Skeletal muscle satellite cell (primary cell): ENCODE results near the gene P2RY12.

ENCODE experiments used
- H3K27me3 ChIP-seq: 2 replicates; pipeline ENCODE4 v1.7.0; 2013; ENCODE audit warnings: low read length; ENCODE audit not compliant: control insufficient read depth, insufficient read depth
- H3K36me3 ChIP-seq: 2 replicates; pipeline ENCODE4 v1.7.0; 2013; ENCODE audit warnings: mild to moderate bottlenecking, control low read depth, low read length; ENCODE audit not compliant: insufficient read depth
- H3K4me1 ChIP-seq: 2 replicates; pipeline ENCODE4 v1.7.0; 2013; ENCODE audit warnings: low read length; ENCODE audit not compliant: control insufficient read depth, insufficient read depth
- H3K4me2 ChIP-seq: 2 replicates; pipeline ENCODE4 v1.7.0; 2013; ENCODE audit warnings: mild to moderate bottlenecking, low read length
- H3K4me3 ChIP-seq: 2 replicates; pipeline ENCODE4 v1.7.0; 2013; ENCODE audit warnings: low read length
- H3K9ac ChIP-seq: 2 replicates; pipeline ENCODE4 v1.7.0; 2013; ENCODE audit warnings: mild to moderate bottlenecking, low read depth, low read length, moderate library complexity
- H3K9me3 ChIP-seq: replicated peaks from 2 replicates; pipeline ENCODE4 v1.7.0; 2013; ENCODE audit warnings: mild to moderate bottlenecking, control low read depth, low read length

Gene P2RY12

DNA sequence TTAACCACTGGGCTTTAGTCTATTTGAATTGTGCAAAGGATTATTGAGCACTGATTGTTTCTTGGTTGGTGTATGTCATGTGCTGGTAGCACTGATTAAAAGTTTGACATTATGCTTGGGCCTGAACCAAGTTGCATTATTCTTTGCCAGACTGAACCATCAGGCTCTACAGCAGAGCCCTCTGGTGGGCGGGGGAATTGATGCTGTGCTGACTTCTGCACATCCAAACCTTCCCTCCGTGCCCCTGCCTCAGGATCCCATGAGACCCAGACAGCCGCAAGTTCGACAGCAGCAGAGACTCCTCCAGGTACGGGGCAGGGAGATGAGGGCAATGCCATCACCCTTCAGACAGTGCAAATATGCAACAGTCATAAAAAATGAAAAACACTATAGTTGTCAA is 28.4 kb upstream of the P2RY12 start:
- no peak overlapping the region for H3K4me2 ChIP-seq
- no peak overlapping the region for H3K4me3 ChIP-seq
- H3K27me3 ChIP-seq, result no peaks in the 10 kb centered on the region
- H3K9me3 ChIP-seq, result no peaks in the 10 kb centered on the region
- peaks cover 4% of the 10 kb centered on the region for H3K4me1 ChIP-seq
- no peaks in the 10 kb centered on the region for H3K36me3 ChIP-seq
- no peak overlapping the region for H3K9ac ChIP-seq

- H3K36me3 ChIP-seq, result no peaks in the 10 kb centered on the region
- no peak overlapping the region for H3K4me2 ChIP-seq
- H3K9me3 ChIP-seq, result no peaks in the 10 kb centered on the region
- H3K9ac ChIP-seq, result no peak overlapping the region
- no peak overlapping the region for H3K4me3 ChIP-seq
- H3K4me1 ChIP-seq, result peaks cover 4% of the 10 kb centered on the region
- H3K27me3 ChIP-seq, result no peaks in the 10 kb centered on the region
These were observed 26.5 kb upstream of the P2RY12 start for GRCh38 chr3:151410891-151411559.

DNA sequence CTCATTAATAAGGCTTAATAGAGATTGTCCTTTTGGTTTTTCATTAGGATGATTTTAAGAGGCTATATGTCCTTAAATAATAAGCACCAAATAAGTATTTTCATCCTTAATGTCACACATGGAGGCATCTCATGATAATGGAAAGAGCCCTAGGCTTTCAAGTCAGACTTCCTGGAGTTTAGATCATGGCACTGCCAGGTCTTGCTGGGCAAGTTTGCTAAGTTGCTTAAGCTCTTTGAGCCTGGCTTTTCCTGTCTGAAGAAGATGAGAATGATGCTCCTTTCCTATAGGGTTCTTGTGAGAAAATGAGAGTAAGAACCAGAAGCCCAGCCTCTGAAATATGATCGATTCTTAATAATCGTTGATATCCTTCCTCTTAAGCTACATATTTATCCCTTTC is 23.4 kb upstream of the P2RY12 start:
- Histone ChIP-seq H3K9ac (no peak overlapping the region), H3K4me2 (no peak overlapping the region), H3K9me3 (no peaks in the 10 kb centered on the region), H3K27me3 (no peaks in the 10 kb centered on the region), H3K36me3 (no peaks in the 10 kb centered on the region), H3K4me3 (no peak overlapping the region), H3K4me1 (peaks cover 22% of the 10 kb centered on the region)

DNA sequence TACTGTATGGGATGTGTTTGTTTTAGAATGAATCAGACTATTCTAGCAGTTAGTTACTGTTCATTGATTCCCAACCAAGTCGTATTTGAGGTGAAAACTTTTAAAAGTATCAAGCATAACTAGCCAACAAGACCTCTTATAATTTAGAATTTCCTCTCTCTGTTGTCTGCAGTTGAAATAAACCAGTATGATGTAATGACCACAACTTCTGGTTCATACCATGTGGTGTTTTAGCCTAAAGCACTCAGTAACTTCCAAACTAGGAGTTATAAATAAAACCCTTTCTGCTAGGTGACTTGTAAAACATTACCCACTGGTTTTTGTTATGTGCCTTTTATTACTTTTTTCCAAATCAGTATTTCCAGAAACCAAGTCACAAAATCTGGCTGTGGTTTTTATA is 19.8 kb upstream of the P2RY12 start:
- Histone ChIP-seq H3K9me3 (no peaks in the 10 kb centered on the region), H3K9ac (no peak overlapping the region), H3K27me3 (no peaks in the 10 kb centered on the region), H3K36me3 (no peaks in the 10 kb centered on the region), H3K4me3 (no peak overlapping the region), H3K4me2 (no peak overlapping the region), H3K4me1 (peaks cover 18% of the 10 kb centered on the region)

DNA sequence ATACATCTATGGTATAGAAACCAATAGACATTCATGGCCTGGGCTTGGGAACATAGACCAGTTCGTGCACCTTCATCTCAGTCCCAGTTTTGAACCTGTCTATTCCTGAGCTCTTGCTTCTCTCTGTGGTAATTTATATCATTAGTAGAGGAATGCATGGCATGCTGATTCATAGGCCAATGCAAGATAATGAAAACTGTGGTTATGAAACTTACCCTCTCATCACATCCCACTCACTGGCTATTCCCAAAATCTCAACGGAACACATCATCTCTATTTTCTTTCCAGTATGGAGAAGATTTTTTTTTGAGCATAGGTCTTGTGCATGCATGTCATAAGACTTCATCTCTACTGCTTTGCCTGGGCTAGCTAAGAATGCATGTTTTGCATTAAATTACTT is 18.7 kb upstream of the P2RY12 start:
- H3K4me2 ChIP-seq, result no peak overlapping the region
- H3K4me1 ChIP-seq, result peaks cover 18% of the 10 kb centered on the region
- no peaks in the 10 kb centered on the region for H3K36me3 ChIP-seq
- no peaks in the 10 kb centered on the region for H3K27me3 ChIP-seq
- no peak overlapping the region for H3K9ac ChIP-seq
- no peaks in the 10 kb centered on the region for H3K9me3 ChIP-seq
- H3K4me3 ChIP-seq, result no peak overlapping the region

DNA sequence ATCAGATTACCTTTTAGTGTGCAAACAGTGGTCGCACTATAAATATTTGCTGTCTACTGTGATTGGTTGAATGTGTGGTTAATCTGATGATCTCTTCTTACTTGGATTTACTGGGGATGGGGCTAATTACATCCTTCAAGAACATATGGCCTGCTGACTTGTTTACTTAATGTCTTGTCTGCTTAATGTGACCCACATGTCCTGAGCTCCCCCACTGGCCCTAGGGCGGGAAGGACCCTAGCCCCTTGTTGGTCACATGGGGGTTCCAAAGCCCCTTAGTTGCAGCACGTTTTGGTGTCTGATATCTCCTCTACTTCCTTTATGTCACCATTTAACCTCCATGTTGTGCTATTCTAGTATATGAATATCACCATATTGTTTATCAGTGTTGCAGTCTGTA is 17.8 kb upstream of the P2RY12 start:
- no peak overlapping the region for H3K4me3 ChIP-seq
- H3K4me2 ChIP-seq, result no peak overlapping the region
- H3K4me1 ChIP-seq, result peaks cover 18% of the 10 kb centered on the region

DNA sequence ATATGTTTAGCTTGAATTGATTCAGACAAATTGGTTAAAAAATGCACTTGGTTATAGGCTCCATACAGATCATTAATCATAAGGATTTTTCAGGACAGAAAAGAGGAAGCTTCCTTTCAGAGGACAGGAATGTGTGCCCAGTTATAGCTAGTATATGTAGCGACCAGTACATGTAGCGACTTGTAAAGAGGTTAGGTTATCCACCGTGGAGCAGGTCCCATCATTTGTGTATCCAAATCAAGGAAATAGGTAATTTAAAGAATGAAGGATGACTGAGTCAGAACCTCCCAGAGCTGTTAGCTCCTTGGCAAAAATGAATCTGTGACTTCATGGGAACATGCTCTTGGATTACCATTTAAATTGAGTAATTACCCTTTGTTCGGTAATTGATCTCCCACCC is 15.8 kb upstream of the P2RY12 start:
- H3K4me1 ChIP-seq, result peaks cover 18% of the 10 kb centered on the region
- H3K9me3 ChIP-seq, result no peaks in the 10 kb centered on the region
- H3K36me3 ChIP-seq, result no peaks in the 10 kb centered on the region
- no peak overlapping the region for H3K9ac ChIP-seq
- H3K4me3 ChIP-seq, result no peak overlapping the region
- H3K27me3 ChIP-seq, result no peaks in the 10 kb centered on the region
- H3K4me2 ChIP-seq, result no peak overlapping the region

More for the DNA sequence above, 17.8 kb upstream of the P2RY12 start:
- Histone ChIP-seq H3K9ac (no peak overlapping the region), H3K27me3 (no peaks in the 10 kb centered on the region), H3K36me3 (no peaks in the 10 kb centered on the region), H3K9me3 (no peaks in the 10 kb centered on the region)

- Histone ChIP-seq H3K4me1 (peaks cover 10% of the 10 kb centered on the region), H3K27me3 (no peaks in the 10 kb centered on the region), H3K9me3 (no peaks in the 10 kb centered on the region), H3K9ac (no peak overlapping the region), H3K4me2 (no peak overlapping the region), H3K36me3 (no peaks in the 10 kb centered on the region), H3K4me3 (no peak overlapping the region)
These were observed 14.3 kb upstream of the P2RY12 start for GRCh38 chr3:151398895-151399294.

- H3K27me3 ChIP-seq, result no peaks in the 10 kb centered on the region
- no peaks in the 10 kb centered on the region for H3K36me3 ChIP-seq
- H3K9me3 ChIP-seq, result no peaks in the 10 kb centered on the region
- no peaks in the 10 kb centered on the region for H3K4me1 ChIP-seq
- no peak overlapping the region for H3K4me2 ChIP-seq
- no peak overlapping the region for H3K4me3 ChIP-seq
- no peak overlapping the region for H3K9ac ChIP-seq
These were observed 11.3 kb upstream of the P2RY12 start for GRCh38 chr3:151395806-151396205.

DNA sequence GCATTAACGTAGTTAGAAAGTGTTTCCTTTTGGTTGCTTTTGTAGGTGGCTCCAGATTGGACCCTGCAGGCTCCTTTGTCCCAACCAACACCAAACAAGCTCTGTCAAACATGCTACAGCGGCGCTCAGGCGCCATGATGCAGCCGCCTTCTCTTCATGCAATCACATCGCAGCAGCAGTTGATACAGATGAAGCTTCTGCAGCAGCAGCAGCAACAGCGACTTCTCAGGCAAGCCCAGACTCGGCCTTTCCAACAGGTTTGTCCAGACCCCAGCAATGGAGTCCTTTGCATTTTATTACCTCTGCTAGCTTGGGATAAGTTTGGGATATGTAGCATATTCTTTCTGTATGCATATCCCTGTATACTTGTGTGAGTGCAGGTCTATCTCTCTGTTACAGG is 10.1 kb upstream of the P2RY12 start:
- Histone ChIP-seq H3K36me3 (no peaks in the 10 kb centered on the region), H3K9ac (no peak overlapping the region), H3K4me3 (no peak overlapping the region), H3K4me2 (no peak overlapping the region), H3K4me1 (no peaks in the 10 kb centered on the region), H3K27me3 (no peaks in the 10 kb centered on the region), H3K9me3 (no peaks in the 10 kb centered on the region)

- Histone ChIP-seq H3K36me3 (no peaks in the 10 kb centered on the region), H3K9me3 (no peaks in the 10 kb centered on the region), H3K4me2 (no peak overlapping the region), H3K4me1 (no peaks in the 10 kb centered on the region), H3K27me3 (no peaks in the 10 kb centered on the region), H3K4me3 (no peak overlapping the region), H3K9ac (no peak overlapping the region)
These were observed 9.4 kb upstream of the P2RY12 start for GRCh38 chr3:151393941-151394340.

GRCh38 chr3:151393146-151393830 is 8.7 kb upstream of the P2RY12 start:
- no peaks in the 10 kb centered on the region for H3K9me3 ChIP-seq

More at GRCh38 chr3:151393146-151393830, 8.7 kb upstream of the P2RY12 start:
- Histone ChIP-seq H3K4me1 (no peaks in the 10 kb centered on the region), H3K9ac (no peak overlapping the region), H3K27me3 (no peaks in the 10 kb centered on the region), H3K4me3 (no peak overlapping the region), H3K4me2 (no peak overlapping the region), H3K36me3 (no peaks in the 10 kb centered on the region)
